Measurements from ENCODE around the gene PDCD10.

The PDCD10 gene

DNA sequence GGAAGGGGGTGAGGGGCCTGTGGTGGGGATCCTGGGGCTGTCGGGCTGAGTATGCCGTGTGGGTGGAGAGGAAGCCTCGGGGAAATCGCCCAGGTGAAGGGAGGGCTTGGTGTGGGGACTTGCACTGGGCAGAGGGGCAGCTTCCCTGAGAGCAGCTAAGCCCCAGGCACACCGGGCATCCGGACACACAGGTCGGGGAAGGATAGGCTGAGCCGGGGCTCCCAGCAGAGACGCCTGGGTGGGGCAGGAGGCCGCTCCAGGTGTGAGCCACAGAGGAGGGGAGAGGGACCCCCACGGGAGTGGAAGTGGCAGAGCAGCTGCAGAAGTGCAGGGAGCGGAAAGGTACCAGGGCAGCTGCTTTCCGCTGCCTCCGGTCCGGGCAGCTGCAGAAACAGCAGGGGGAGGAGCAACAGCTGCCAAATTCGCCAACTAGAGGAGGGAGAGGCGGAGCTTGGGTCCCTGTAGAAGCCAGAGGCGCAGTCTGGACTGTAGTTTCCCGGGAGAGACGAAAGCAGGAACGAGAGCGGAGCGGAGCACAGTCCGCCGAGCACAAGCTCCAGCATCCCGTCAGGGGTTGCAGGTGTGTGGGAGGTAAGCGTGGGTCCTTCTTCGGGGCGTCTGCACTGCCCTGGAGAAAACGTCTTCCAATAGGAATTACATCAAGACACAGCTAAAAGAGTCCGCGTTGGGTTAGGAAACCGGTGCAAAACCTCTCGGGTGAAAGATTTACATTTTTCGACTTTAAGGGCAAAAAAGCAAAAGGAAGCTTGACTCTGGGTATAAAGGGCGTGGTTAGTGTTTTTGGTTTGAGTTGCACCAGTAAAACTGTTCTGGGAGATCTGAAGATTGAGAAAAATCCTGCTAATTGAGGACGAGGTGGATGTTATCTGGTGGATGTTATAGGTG is 794 bp upstream of the PDCD10 start, which contains the start of gene SERPINI1 (continued):
- peak; percentile 53; the same call in 1 of the 2 replicates for TF ChIP-seq ZNF394 (tag by site-specific recombination; IDR thresholded peaks at IDR 0.05; ENCODE audit: borderline replicate concordance)
- TF ChIP-seq OVOL3 (tag by site-specific recombination; IDR thresholded peaks at IDR 0.05), result no peak
- TF ChIP-seq GLI4 (tag by site-specific recombination; IDR thresholded peaks at IDR 0.05), result 0 out of 2 replicates have a peak, but pooled peaks have one; percentile 44
- TF ChIP-seq, protein P1, sequence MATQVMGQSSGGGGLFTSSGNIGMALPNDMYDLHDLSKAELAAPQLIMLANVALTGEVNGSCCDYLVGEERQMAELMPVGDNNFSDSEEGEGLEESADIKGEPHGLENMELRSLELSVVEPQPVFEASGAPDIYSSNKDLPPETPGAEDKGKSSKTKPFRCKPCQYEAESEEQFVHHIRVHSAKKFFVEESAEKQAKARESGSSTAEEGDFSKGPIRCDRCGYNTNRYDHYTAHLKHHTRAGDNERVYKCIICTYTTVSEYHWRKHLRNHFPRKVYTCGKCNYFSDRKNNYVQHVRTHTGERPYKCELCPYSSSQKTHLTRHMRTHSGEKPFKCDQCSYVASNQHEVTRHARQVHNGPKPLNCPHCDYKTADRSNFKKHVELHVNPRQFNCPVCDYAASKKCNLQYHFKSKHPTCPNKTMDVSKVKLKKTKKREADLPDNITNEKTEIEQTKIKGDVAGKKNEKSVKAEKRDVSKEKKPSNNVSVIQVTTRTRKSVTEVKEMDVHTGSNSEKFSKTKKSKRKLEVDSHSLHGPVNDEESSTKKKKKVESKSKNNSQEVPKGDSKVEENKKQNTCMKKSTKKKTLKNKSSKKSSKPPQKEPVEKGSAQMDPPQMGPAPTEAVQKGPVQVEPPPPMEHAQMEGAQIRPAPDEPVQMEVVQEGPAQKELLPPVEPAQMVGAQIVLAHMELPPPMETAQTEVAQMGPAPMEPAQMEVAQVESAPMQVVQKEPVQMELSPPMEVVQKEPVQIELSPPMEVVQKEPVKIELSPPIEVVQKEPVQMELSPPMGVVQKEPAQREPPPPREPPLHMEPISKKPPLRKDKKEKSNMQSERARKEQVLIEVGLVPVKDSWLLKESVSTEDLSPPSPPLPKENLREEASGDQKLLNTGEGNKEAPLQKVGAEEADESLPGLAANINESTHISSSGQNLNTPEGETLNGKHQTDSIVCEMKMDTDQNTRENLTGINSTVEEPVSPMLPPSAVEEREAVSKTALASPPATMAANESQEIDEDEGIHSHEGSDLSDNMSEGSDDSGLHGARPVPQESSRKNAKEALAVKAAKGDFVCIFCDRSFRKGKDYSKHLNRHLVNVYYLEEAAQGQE (tag by site-specific recombination; IDR thresholded peaks at IDR 0.05), result peak; percentile 54; the same call in 1 of the 2 replicates
- no peak for TF ChIP-seq ZNF768 (tag by site-specific recombination; IDR thresholded peaks at IDR 0.05)
- no peak for TF ChIP-seq ZNF677 (tag by site-specific recombination; IDR thresholded peaks at IDR 0.05)
- peak; percentile 19; the same call in 1 of the 2 replicates for TF ChIP-seq ZSCAN30 (tag by site-specific recombination; IDR thresholded peaks at IDR 0.05)
- TF ChIP-seq ZNF37A (tag by site-specific recombination; IDR thresholded peaks at IDR 0.05), result no peak
- no peak for TF ChIP-seq ZNF560 (tag by site-specific recombination; IDR thresholded peaks at IDR 0.05; ENCODE audit: borderline replicate concordance)
- no peak for TF ChIP-seq ZNF791 (tag by site-specific recombination; IDR thresholded peaks at IDR 0.05)
- TF ChIP-seq, protein P2, sequence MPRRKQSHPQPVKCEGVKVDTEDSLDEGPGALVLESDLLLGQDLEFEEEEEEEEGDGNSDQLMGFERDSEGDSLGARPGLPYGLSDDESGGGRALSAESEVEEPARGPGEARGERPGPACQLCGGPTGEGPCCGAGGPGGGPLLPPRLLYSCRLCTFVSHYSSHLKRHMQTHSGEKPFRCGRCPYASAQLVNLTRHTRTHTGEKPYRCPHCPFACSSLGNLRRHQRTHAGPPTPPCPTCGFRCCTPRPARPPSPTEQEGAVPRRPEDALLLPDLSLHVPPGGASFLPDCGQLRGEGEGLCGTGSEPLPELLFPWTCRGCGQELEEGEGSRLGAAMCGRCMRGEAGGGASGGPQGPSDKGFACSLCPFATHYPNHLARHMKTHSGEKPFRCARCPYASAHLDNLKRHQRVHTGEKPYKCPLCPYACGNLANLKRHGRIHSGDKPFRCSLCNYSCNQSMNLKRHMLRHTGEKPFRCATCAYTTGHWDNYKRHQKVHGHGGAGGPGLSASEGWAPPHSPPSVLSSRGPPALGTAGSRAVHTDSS (tag by site-specific recombination; IDR thresholded peaks at IDR 0.05), result no peak
- TF ChIP-seq GLIS1 (tag by site-specific recombination; IDR thresholded peaks at IDR 0.05), result peak; percentile 62
- no peak for TF ChIP-seq ZNF555 (tag by site-specific recombination; conservative IDR thresholded peaks at IDR 0.05)
- no peak for TF ChIP-seq ZNF157 (tag by site-specific recombination; IDR thresholded peaks at IDR 0.05)

DNA sequence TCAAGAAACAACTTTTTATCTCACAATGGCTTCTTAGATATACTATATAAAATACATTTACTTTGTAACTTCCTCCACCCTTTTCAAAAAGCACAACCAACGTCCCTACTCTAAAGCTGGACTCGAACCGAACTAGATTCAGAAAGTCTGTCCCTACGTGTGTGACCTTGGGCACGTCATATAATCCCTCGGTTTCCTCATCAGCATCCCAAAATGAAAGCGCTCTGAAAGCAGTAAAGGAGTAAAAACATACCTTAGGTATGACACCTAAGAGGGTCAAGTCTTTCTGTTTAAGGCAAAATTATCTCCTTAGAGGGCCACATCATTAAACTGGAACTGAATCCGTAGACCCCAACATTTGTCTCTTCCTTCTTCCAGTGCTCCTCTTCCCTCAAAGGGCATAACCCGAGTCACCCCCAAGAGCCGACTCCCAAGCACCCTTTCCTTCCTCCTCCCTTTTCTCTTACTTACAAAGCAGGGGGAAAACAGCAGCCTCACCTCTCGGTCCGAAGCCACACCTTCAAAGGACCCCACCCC is 663 bp downstream of the PDCD10 start:
- TF ChIP-seq GLIS1 (tag by site-specific recombination; IDR thresholded peaks at IDR 0.05), result peak; percentile 68; the same call in 1 of the 2 replicates
- peak; percentile 73 for TF ChIP-seq PRDM1 (tag by site-specific recombination; IDR thresholded peaks at IDR 0.05)
- peak; percentile 81 for TF ChIP-seq ZNF10 (tag by site-specific recombination; IDR thresholded peaks at IDR 0.05)
- TF ChIP-seq REPIN1 (tag by site-specific recombination; IDR thresholded peaks at IDR 0.05; ENCODE audit: low read depth), result no peak
- peak; percentile 88 for TF ChIP-seq GLIS2 (tag by site-specific recombination; IDR thresholded peaks at IDR 0.05)
- Histone ChIP-seq H3K9me3 (ENCODE audit: control insufficient read depth, insufficient read depth, low read depth, low read length) (no peaks in the 10 kb centered on the region), H3K36me3 (ENCODE audit: control insufficient read depth in 2 of 2, insufficient read depth in 1 of 2, low read length in 2 of 2) (no peaks in the 10 kb centered on the region), H3K4me1 (ENCODE audit: control insufficient read depth, insufficient read depth, low read length) (no peaks in the 10 kb centered on the region; the same call in 1 of the 2 replicates), H3K4me3 (ENCODE audit: low read depth, low read length) (peak overlapping the region; percentile 95), H3K27ac (ENCODE audit: extremely low read depth, low read depth, low read length) (peak overlapping the region; percentile 83)
- POLR2A ChIA-PET, result no interaction called here
- CTCF ChIA-PET, result no interaction called here
